Spinal cord (tissue), 10 donors: ENCODE data around the gene KRTAP10-3. TPM values are rescaled to one million over a fixed set of nuclear protein-coding genes. Genes with fewer than 3 reads are reported as not detected.

Source experiments
- DNase-seq, 6 donors: peaks; one replicate each; pipeline versions ENCODE4 v3.0.0 to v3.0.0-alpha.2; 2013 to 2015; ENCODE audit warnings: low spot score in 6 of 6, low read depth in 4 of 6
- H3K27ac ChIP-seq: one replicate; pipeline ENCODE4 v1.5.1; 2013; ENCODE audit warnings: low read depth, low read length, control low read depth
- H3K27me3 ChIP-seq: one replicate; pipeline ENCODE4 v1.6.1; 2013; ENCODE audit warnings: low read length; ENCODE audit not compliant: control insufficient read depth, insufficient read depth
- H3K36me3 ChIP-seq: one replicate; pipeline ENCODE4 v1.6.1; 2013; ENCODE audit warnings: low read length; ENCODE audit not compliant: control insufficient read depth, insufficient read depth
- H3K4me1 ChIP-seq: one replicate; pipeline ENCODE4 v1.6.1; 2013; ENCODE audit warnings: low read length; ENCODE audit not compliant: control insufficient read depth, insufficient read depth
- H3K4me3 ChIP-seq: one replicate; pipeline ENCODE4 v1.5.1; 2013; ENCODE audit warnings: low read depth, low read length, control low read depth
- H3K9me3 ChIP-seq: one replicate; pipeline ENCODE4 v1.6.1; 2013; ENCODE audit warnings: low read length; ENCODE audit not compliant: control insufficient read depth, insufficient read depth
- WGBS: methylation state at CpG from one replicate; pipeline ENCODE4 v1.1.5; 2013; ENCODE audit warnings: missing lambda C conversion rate; ENCODE audit not compliant: insufficient coverage; 5-methylcytosine and 5-hydroxymethylcytosine counted together
- polyA plus RNA-seq, 2 donors: library from polyadenylated mRNA; unstranded; fragments of 120-200 nt; gene quantifications; one replicate each; pipeline ENCODE4 v1.2.1, GENCODE V29; 2013; ENCODE audit not compliant: insufficient read length in 2 of 2
- total RNA-seq, 2 donors: library from RNA; depleted of rRNA in 1 of 2; stranded (reverse); fragments of 120-200 nt in 1 of 2; fragments of >200 nt in 1 of 2; gene quantifications; one replicate each; pipeline versions ENCODE4 v1.2.3 to v1.2.4, GENCODE V29; 2013 to 2014
- donor health status: healthy.

Gene KRTAP10-3
- total and polyA plus RNA-seq, 4 donors: not detected

- Histone ChIP-seq H3K4me3 (no peak overlapping the region), H3K9me3 (no peaks in the 10 kb centered on the region), H3K36me3 (no peaks in the 10 kb centered on the region), H3K27me3 (peaks cover 4% of the 10 kb centered on the region), H3K4me1 (peaks cover 9% of the 10 kb centered on the region), H3K27ac (no peak overlapping the region)
- 86% methylated on average over 7 of the region's 7 CpGs for WGBS
- DNase-seq: no peak
Observed at GRCh38 chr21:44514218-44514520, 44.4 kb downstream of the KRTAP10-3 start.

GRCh38 chr21:44513389-44514217, 45.0 kb downstream of the KRTAP10-3 start:
- 65% methylated on average over 15 of the region's 15 CpGs for WGBS
- Histone ChIP-seq H3K4me1 (peaks cover 9% of the 10 kb centered on the region), H3K27me3 (peaks cover 4% of the 10 kb centered on the region), H3K9me3 (no peaks in the 10 kb centered on the region), H3K36me3 (no peaks in the 10 kb centered on the region), H3K4me3 (no peak overlapping the region), H3K27ac (no peak overlapping the region)
- peak in 1 of 6 donors; percentile 20 for DNase-seq

- H3K36me3 ChIP-seq: no peaks in the 10 kb centered on the region
- no peak overlapping the region for H3K27ac ChIP-seq
- no peak for DNase-seq
- 78% methylated on average over 20 of the region's 21 CpGs for whole genome bisulfite sequencing
- H3K27me3 ChIP-seq: peaks cover 4% of the 10 kb centered on the region
- no peaks in the 10 kb centered on the region for H3K9me3 ChIP-seq
- peaks cover 9% of the 10 kb centered on the region for H3K4me1 ChIP-seq
- H3K4me3 ChIP-seq: no peak overlapping the region
Observed at GRCh38 chr21:44512496-44513388, 45.9 kb downstream of the KRTAP10-3 start.

GRCh38 chr21:44511938-44512275, 46.7 kb downstream of the KRTAP10-3 start:
- Histone ChIP-seq H3K9me3 (no peaks in the 10 kb centered on the region), H3K36me3 (no peaks in the 10 kb centered on the region), H3K27ac (no peak overlapping the region), H3K4me3 (no peak overlapping the region), H3K27me3 (peaks cover 4% of the 10 kb centered on the region), H3K4me1 (peaks cover 9% of the 10 kb centered on the region)
- WGBS: 83% methylated on average over 8 of the region's 8 CpGs
- no peak for DNase-seq

- WGBS: 95% methylated on average over 11 of the region's 11 CpGs
- peaks cover 4% of the 10 kb centered on the region for H3K27me3 ChIP-seq
Observed at GRCh38 chr21:44511219-44511937, 47.2 kb downstream of the KRTAP10-3 start.

GRCh38 chr21:44510508-44511218, 47.9 kb downstream of the KRTAP10-3 start:
- WGBS: 19% methylated on average over 36 of the region's 36 CpGs
- peaks cover 18% of the 10 kb centered on the region for H3K4me1 ChIP-seq
- DNase-seq: peak in 2 of 6 donors; percentile 37 to 38
- peaks cover 4% of the 10 kb centered on the region for H3K27me3 ChIP-seq
- no peaks in the 10 kb centered on the region for H3K36me3 ChIP-seq
- no peaks in the 10 kb centered on the region for H3K9me3 ChIP-seq
- H3K27ac ChIP-seq: no peak overlapping the region
- no peak overlapping the region for H3K4me3 ChIP-seq

More at GRCh38 chr21:44511219-44511937, 47.2 kb downstream of the KRTAP10-3 start:
- DNase-seq: no peak
- no peaks in the 10 kb centered on the region for H3K9me3 ChIP-seq
- no peak overlapping the region for H3K4me3 ChIP-seq
- no peak overlapping the region for H3K27ac ChIP-seq
- H3K36me3 ChIP-seq: no peaks in the 10 kb centered on the region
- H3K4me1 ChIP-seq: peaks cover 10% of the 10 kb centered on the region

GRCh38 chr21:44510109-44510507, 48.5 kb downstream of the KRTAP10-3 start:
- Histone ChIP-seq H3K9me3 (no peaks in the 10 kb centered on the region), H3K36me3 (no peaks in the 10 kb centered on the region), H3K27me3 (peaks cover 4% of the 10 kb centered on the region), H3K4me3 (no peak overlapping the region), H3K27ac (no peak overlapping the region), H3K4me1 (peaks cover 19% of the 10 kb centered on the region)
- DNase-seq: no peak
- 69% methylated on average over 18 of the region's 18 CpGs for WGBS

GRCh38 chr21:44509539-44509938, 49.1 kb downstream of the KRTAP10-3 start:
- Histone ChIP-seq H3K36me3 (no peaks in the 10 kb centered on the region), H3K4me3 (no peak overlapping the region), H3K4me1 (peaks cover 19% of the 10 kb centered on the region), H3K27me3 (peaks cover 4% of the 10 kb centered on the region), H3K9me3 (no peaks in the 10 kb centered on the region), H3K27ac (no peak overlapping the region)
- peak in 2 of 6 donors; percentile 39 to 52 for DNase-seq
- 74% methylated on average over 12 of the region's 12 CpGs for WGBS
